K562 (cell line): Measurements from ENCODE around the gene SLC7A5. TPM values are rescaled to one million over a fixed set of nuclear protein-coding genes. Genes with fewer than 3 reads are reported as not detected.

ENCODE experiments used
- CHD4 ChIP-seq: fragments of 200-600 bp; sonication (generic); IDR thresholded peaks from 3 replicates; pipeline ENCODE4 v1.6.1; 2012; ENCODE audit warnings: low read depth, mild to moderate bottlenecking, mixed read lengths, low read length, inconsistent platforms; ENCODE audit not compliant: insufficient read depth, insufficient replicate concordance, poor library complexity, severe bottlenecking
- COPS2 ChIP-seq: fragments of 450-650 bp; conservative IDR thresholded peaks from 2 replicates; pipeline ENCODE4 v1.6.1; 2016; ENCODE audit warnings: mild to moderate bottlenecking, moderate library complexity
- CREB3L1 ChIP-seq: fragments of 450-650 bp; IDR thresholded peaks from 2 replicates; pipeline ENCODE4 v1.6.1; 2014; ENCODE audit warnings: low read depth, mild to moderate bottlenecking, moderate library complexity, borderline replicate concordance
- FOXA3 ChIP-seq, 2 experiments: fragments of 450-650 bp in 1 of 2; sonication (generic) in 1 of 2; formaldehyde crosslinking; IDR thresholded peaks in 1 of 2; conservative IDR thresholded peaks in 1 of 2; 2 replicates each; pipeline versions ENCODE4 v1.4.0 to v1.8.0; 2020 to 2022; ENCODE audit warnings: mild to moderate bottlenecking in 2 of 2, missing genetic modification reagents in 1 of 2
- GABPB1 ChIP-seq: sonication (generic); formaldehyde crosslinking; IDR thresholded peaks from 2 replicates; pipeline ENCODE4 v1.8.0; 2022; ENCODE audit warnings: mild to moderate bottlenecking, missing genetic modification reagents
- IRF9 ChIP-seq: fragments of 450-650 bp; IDR thresholded peaks from 2 replicates; pipeline ENCODE4 v1.6.1; 2016; ENCODE audit warnings: missing biosample characterization, missing genetic modification characterization
- JUN ChIP-seq, 2 experiments: sonication (generic) in 1 of 2; formaldehyde crosslinking in 1 of 2; IDR thresholded peaks; 2 replicates each; pipeline versions ENCODE4 v1.6.1 to v1.8.0; 2012 to 2022; ENCODE audit warnings: borderline replicate concordance in 2 of 2, mild to moderate bottlenecking in 2 of 2, improper control_type of control experiment in 1 of 2, low read depth in 1 of 2, low read length in 1 of 2, missing genetic modification reagents in 1 of 2
- KLF10 ChIP-seq: fragments of 250-450 bp; sonication (Bioruptor Pico); IDR thresholded peaks from 2 replicates; pipeline ENCODE4 v1.6.1; 2021; ENCODE audit warnings: matching md5 sums
- MAZ ChIP-seq, 2 experiments: fragments of 450-650 bp in 1 of 2; sonication (generic) in 1 of 2; formaldehyde crosslinking; IDR thresholded peaks in 1 of 2; conservative IDR thresholded peaks in 1 of 2; 2 replicates each; pipeline versions ENCODE4 v1.4.0 to v1.5.0; 2020; ENCODE audit warnings: mild to moderate bottlenecking in 1 of 2, missing genetic modification reagents in 1 of 2
- MTA1 ChIP-seq: fragments of 450-650 bp; IDR thresholded peaks from 2 replicates; pipeline ENCODE4 v1.6.1; 2017; ENCODE audit warnings: borderline replicate concordance
- OTX1 ChIP-seq: fragments of 450-650 bp; formaldehyde crosslinking; IDR thresholded peaks from 2 replicates; pipeline ENCODE4 v1.4.0; 2022; ENCODE audit warnings: mild to moderate bottlenecking
- SNIP1 ChIP-seq: fragments of 450-650 bp; IDR thresholded peaks from 2 replicates; pipeline ENCODE4 v1.7.1; 2017; ENCODE audit warnings: low read depth, mild to moderate bottlenecking
- SUPT5H ChIP-seq: fragments of 450-650 bp; IDR thresholded peaks from 2 replicates; pipeline ENCODE4 v1.6.1; 2016
- ZBTB7A ChIP-seq: IDR thresholded peaks from 2 replicates; pipeline ENCODE4 v1.6.1; 2011; ENCODE audit warnings: low read depth, mild to moderate bottlenecking, low read length, moderate library complexity, borderline replicate concordance; ENCODE audit not compliant: control insufficient read depth
- ZNF133 ChIP-seq: fragments of 250-450 bp; sonication (Bioruptor Pico); IDR thresholded peaks from 2 replicates; pipeline ENCODE4 v1.4.0; 2020; ENCODE audit warnings: mild to moderate bottlenecking
- ZNF324 ChIP-seq: fragments of 250-450 bp; sonication (Bioruptor Pico); IDR thresholded peaks from 2 replicates; pipeline ENCODE4 v1.4.0; 2020; ENCODE audit warnings: mild to moderate bottlenecking
- ZNF507 ChIP-seq: conservative IDR thresholded peaks from 2 replicates; pipeline ENCODE4 v1.6.1; 2017; ENCODE audit warnings: missing genetic modification characterization, missing compliant biosample characterization
- ZNF57 ChIP-seq: fragments of 450-650 bp; formaldehyde crosslinking; IDR thresholded peaks from 2 replicates; pipeline ENCODE4 v1.4.0; 2020; ENCODE audit warnings: mild to moderate bottlenecking, moderate library complexity
- polyA plus RNA-seq, 8 experiments: library from polyadenylated mRNA; depleted of rRNA in 4 of 8; stranded (reverse) in 5 of 8; unstranded in 3 of 8; fragments of >200 nt; fragmentation: Nextera tagmentation in 2 of 8; fragmentation: Illumina TruSeq in 1 of 8; extraction: Ambion mirVana in 2 of 8; extraction: Trizol in 1 of 8; gene quantifications; 2 replicates each; pipeline versions ENCODE4 v1.2.1 to v1.2.3, GENCODE V29; 2011 to 2014; ENCODE audit warnings: inconsistent platforms in 1 of 8, missing spikeins in 1 of 8
- total RNA-seq, 7 experiments: library from RNA; depleted of rRNA in 6 of 7; stranded (reverse); fragments of >200 nt in 6 of 7; fragmentation: Illumina TruSeq in 2 of 7; extraction: Trizol in 2 of 7; gene quantifications; 2 replicates each; pipeline versions ENCODE4 v1.2.1 to v1.2.3, GENCODE V29; 2011 to 2021; ENCODE audit warnings: low replicate concordance in 1 of 7
- TF ChIP-seq, protein P1 (sequence below): IDR thresholded peaks from 3 replicates; pipeline ENCODE4 v1.6.1; 2011; ENCODE audit warnings: borderline replicate concordance, mild to moderate bottlenecking, moderate library complexity; ENCODE audit not compliant: insufficient read length; ENCODE audit errors: extremely low read depth
- TF ChIP-seq, protein P2 (sequence below): fragments of 450-650 bp; IDR thresholded peaks from 2 replicates; pipeline ENCODE4 v1.6.1; 2016; ENCODE audit warnings: borderline replicate concordance

SLC7A5 gene
- total and polyA plus RNA-seq, 9 of the 15 experiments (the other 6 are each of a cell fraction or from before 2014, with no cell fraction given), result 1.9 to 220 (median 18.6) TPM

DNA sequence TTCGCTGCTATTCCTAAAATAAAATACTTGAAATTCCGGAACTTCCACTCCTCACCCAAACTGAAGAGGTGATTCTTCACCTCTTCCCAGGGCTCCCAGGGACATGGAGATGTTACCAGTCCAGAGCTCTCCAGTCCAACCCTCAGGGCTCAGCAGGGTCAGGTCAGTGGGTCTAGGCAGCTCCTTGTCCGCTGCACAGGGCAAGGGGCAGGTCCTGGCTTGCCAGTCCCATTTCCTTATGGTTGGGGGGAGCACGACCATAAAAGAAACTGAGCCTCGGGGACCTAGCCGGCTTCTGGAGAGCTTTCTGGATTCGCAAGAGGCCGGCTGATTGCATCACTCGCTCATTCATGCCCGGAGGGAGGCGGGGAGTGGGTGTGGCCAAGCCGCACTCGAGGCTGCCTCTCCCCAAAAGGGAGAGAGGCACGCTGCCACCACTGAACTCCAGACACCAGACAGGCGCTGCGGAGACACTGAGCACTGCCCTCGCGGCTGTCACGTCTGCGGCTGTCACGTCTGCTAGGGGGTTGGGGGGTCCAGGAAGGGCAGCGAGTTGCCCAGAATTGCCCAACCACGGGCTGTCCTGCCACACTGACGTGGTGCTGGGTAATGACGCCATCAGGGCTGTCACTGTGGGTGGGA is 15.8 kb downstream of the SLC7A5 start (continued):
- TF ChIP-seq, protein P1, sequence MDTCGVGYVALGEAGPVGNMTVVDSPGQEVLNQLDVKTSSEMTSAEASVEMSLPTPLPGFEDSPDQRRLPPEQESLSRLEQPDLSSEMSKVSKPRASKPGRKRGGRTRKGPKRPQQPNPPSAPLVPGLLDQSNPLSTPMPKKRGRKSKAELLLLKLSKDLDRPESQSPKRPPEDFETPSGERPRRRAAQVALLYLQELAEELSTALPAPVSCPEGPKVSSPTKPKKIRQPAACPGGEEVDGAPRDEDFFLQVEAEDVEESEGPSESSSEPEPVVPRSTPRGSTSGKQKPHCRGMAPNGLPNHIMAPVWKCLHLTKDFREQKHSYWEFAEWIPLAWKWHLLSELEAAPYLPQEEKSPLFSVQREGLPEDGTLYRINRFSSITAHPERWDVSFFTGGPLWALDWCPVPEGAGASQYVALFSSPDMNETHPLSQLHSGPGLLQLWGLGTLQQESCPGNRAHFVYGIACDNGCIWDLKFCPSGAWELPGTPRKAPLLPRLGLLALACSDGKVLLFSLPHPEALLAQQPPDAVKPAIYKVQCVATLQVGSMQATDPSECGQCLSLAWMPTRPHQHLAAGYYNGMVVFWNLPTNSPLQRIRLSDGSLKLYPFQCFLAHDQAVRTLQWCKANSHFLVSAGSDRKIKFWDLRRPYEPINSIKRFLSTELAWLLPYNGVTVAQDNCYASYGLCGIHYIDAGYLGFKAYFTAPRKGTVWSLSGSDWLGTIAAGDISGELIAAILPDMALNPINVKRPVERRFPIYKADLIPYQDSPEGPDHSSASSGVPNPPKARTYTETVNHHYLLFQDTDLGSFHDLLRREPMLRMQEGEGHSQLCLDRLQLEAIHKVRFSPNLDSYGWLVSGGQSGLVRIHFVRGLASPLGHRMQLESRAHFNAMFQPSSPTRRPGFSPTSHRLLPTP, result no peak
- TF ChIP-seq KLF10 (CRISPR knock-in tag), result no peak
- no peak for TF ChIP-seq ZNF507 (tag)
- no peak for TF ChIP-seq CHD4
- TF ChIP-seq COPS2, result no peak
- peak; percentile 32 for TF ChIP-seq SUPT5H
- no peak for TF ChIP-seq OTX1 (CRISPR knock-in tag)
- no peak for TF ChIP-seq MTA1
- TF ChIP-seq ZNF133, result no peak
- peak in 1 of 2 experiments; percentile 61; a peak in 2 of 4 replicates for TF ChIP-seq MAZ (CRISPR knock-in tag; conservative IDR thresholded peaks at IDR 0.05 in 1 of 2, IDR thresholded peaks at IDR 0.05 in 1 of 2)
- TF ChIP-seq SNIP1, result no peak
- no peak for TF ChIP-seq GABPB1 (CRISPR knock-in tag)
- TF ChIP-seq IRF9, result peak; percentile 93
- peak; percentile 41; the same call in 1 of the 2 replicates for TF ChIP-seq CREB3L1
- no peak for TF ChIP-seq ZNF57
- no peak for TF ChIP-seq ZNF324
- no peak for TF ChIP-seq FOXA3 (CRISPR knock-in tag; conservative IDR thresholded peaks at IDR 0.05 in 1 of 2, IDR thresholded peaks at IDR 0.05 in 1 of 2)
- TF ChIP-seq, protein P2, sequence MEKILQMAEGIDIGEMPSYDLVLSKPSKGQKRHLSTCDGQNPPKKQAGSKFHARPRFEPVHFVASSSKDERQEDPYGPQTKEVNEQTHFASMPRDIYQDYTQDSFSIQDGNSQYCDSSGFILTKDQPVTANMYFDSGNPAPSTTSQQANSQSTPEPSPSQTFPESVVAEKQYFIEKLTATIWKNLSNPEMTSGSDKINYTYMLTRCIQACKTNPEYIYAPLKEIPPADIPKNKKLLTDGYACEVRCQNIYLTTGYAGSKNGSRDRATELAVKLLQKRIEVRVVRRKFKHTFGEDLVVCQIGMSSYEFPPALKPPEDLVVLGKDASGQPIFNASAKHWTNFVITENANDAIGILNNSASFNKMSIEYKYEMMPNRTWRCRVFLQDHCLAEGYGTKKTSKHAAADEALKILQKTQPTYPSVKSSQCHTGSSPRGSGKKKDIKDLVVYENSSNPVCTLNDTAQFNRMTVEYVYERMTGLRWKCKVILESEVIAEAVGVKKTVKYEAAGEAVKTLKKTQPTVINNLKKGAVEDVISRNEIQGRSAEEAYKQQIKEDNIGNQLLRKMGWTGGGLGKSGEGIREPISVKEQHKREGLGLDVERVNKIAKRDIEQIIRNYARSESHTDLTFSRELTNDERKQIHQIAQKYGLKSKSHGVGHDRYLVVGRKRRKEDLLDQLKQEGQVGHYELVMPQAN, result peak; percentile 27; the same call in 1 of the 2 replicates
- TF ChIP-seq JUN (IDR thresholded peaks at IDR 0.05; ENCODE audit: borderline replicate concordance, low read depth, low read length), result peak; percentile 70; the same call in 1 of the 2 replicates
- TF ChIP-seq JUN (CRISPR knock-in tag; IDR thresholded peaks at IDR 0.05; ENCODE audit: borderline replicate concordance), result no peak
- TF ChIP-seq ZBTB7A, result 0 out of 2 replicates have a peak, but pooled peaks have one; percentile 50
